Measurements from ENCODE around the gene COMMD8.

Gene COMMD8

DNA sequence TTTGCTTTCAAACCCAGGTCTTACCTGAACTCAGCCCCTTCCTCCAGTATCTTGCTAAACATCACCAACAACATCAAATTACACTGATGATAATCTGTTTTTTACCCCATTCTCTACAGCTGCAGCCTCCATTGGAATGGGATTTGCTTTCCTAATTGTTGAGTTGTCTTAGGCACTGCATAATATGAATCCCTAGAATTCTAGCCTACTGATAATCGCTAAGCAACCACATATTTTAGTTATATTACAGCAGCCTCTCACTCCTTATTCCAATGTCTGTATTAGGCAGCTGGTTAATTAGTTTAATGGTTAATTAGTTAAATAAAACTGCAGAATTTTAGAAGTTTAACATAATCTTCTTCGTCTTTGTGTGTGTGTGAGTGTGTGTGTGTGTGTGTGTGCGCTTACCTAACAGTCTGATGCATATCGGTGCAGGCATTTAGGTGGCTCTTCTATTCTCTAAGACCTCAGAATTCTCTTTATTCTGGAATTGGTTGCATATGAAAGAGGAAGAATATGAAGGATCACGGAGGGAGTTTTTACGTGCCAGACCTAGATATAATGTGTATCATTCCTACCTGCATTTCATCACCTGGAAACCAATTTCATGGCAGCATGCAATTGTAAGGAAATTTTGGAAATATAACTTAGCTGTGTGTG lies 5.3 kb upstream of the COMMD8 start:
- ChIA-PET CTCF (no interaction called here), POLR2A (no interaction called here)
- TF ChIP-seq ZNF384 (IDR thresholded peaks at IDR 0.05) (no peak), NFRKB (IDR thresholded peaks at IDR 0.05) (no peak), BHLHE40 (IDR thresholded peaks at IDR 0.05; ENCODE audit: borderline replicate concordance) (no peak), ELF4 (IDR thresholded peaks at IDR 0.05) (no peak), FOXM1 (IDR thresholded peaks at IDR 0.05; ENCODE audit: borderline replicate concordance) (no peak), SUZ12 (IDR thresholded peaks at IDR 0.05) (no peak)
- TF ChIP-seq, protein P1, sequence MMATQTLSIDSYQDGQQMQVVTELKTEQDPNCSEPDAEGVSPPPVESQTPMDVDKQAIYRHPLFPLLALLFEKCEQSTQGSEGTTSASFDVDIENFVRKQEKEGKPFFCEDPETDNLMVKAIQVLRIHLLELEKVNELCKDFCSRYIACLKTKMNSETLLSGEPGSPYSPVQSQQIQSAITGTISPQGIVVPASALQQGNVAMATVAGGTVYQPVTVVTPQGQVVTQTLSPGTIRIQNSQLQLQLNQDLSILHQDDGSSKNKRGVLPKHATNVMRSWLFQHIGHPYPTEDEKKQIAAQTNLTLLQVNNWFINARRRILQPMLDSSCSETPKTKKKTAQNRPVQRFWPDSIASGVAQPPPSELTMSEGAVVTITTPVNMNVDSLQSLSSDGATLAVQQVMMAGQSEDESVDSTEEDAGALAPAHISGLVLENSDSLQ (IDR thresholded peaks at IDR 0.05): no peak
- no peak for DNase-seq (ENCODE audit: extremely low spot score)

DNA sequence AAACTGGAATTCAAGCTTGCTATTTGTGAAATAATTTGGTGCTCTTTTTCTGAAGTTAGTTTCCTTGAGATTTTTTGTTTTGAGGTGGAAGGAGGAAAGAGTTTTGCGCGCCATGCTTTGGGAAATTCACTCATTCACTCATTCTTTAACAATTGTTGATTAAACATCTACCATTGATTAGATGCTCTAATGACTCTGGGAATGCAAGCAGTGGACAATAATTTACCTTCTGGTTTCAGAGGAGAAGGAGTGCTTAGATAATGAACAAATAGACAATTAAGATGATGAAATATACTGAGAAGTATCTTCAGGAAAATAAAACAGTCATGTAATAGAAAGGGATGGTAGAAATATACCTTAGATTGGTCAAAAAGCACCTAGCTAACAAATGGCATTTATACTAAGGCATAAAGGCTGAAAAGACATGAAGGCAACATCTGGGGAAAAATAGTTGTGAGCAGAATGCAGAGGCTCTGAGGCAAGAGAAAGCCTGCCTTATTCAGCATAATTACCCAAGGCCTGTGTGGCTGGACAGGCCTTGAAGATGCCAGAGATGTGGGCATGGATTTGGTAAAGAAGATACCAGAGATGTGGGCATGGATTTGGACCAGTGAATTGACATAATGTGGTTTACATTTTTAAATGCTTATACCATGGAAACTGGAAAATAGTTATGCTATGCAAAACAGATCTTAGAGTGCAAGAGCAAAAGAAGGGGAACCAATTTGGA lies 2.7 kb upstream of the COMMD8 start:
- TF ChIP-seq NFRKB (IDR thresholded peaks at IDR 0.05) (no peak), BHLHE40 (IDR thresholded peaks at IDR 0.05; ENCODE audit: borderline replicate concordance) (no peak), LEF1 (IDR thresholded peaks at IDR 0.05; ENCODE audit: borderline replicate concordance) (no peak), FOXM1 (IDR thresholded peaks at IDR 0.05; ENCODE audit: borderline replicate concordance) (no peak), ELF4 (IDR thresholded peaks at IDR 0.05) (no peak), ARNT (IDR thresholded peaks at IDR 0.05) (no peak), L3MBTL2 (conservative IDR thresholded peaks at IDR 0.05) (no peak), ZNF384 (IDR thresholded peaks at IDR 0.05) (no peak), SUZ12 (IDR thresholded peaks at IDR 0.05) (no peak), FOXK2 (IDR thresholded peaks at IDR 0.05) (no peak), HDGF (IDR thresholded peaks at IDR 0.05; ENCODE audit: borderline replicate concordance) (no peak), FOXA1 (IDR thresholded peaks at IDR 0.05) (no peak), CTBP1 (IDR thresholded peaks at IDR 0.05; ENCODE audit: borderline replicate concordance) (no peak), SP1 (IDR thresholded peaks at IDR 0.05) (no peak), TARDBP (IDR thresholded peaks at IDR 0.05) (no peak)
- TF ChIP-seq, protein P1 (IDR thresholded peaks at IDR 0.05): no peak
- CTCF ChIA-PET: no interaction called here
- POLR2A ChIA-PET: no interaction called here
- no peak for DNase-seq (ENCODE audit: extremely low spot score)

DNA sequence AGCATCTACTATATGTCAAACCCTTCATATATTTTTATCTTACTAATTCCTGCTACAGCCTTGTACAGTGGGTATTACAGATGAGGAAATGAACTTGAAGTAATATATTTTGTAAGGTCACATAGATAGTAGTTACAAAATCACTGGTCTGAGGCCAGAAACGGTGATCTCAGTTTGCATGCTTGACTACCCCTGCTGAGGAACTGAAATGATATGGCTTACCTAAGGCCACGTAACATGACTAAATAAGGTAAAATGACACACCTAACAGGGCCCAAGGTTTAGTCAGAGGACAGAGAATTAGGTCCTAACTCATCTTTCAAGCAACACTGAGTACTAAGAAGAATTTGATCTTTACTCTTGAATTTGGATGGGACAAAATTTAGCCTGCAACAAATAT lies 1.5 kb upstream of the COMMD8 start:
- ChIA-PET POLR2A (no interaction called here), CTCF (interaction anchor here (0.7 kb wide), 1 partner anchor 55 kb away, joined by 3 read pairs; no protein-coding TSS in a partner anchor)
- no peak for DNase-seq (ENCODE audit: extremely low spot score)
- TF ChIP-seq ELF4 (IDR thresholded peaks at IDR 0.05): no peak
- TF ChIP-seq SUZ12 (IDR thresholded peaks at IDR 0.05): no peak
- no peak for TF ChIP-seq TARDBP (IDR thresholded peaks at IDR 0.05)
- no peak for TF ChIP-seq CTBP1 (IDR thresholded peaks at IDR 0.05; ENCODE audit: borderline replicate concordance)

DNA sequence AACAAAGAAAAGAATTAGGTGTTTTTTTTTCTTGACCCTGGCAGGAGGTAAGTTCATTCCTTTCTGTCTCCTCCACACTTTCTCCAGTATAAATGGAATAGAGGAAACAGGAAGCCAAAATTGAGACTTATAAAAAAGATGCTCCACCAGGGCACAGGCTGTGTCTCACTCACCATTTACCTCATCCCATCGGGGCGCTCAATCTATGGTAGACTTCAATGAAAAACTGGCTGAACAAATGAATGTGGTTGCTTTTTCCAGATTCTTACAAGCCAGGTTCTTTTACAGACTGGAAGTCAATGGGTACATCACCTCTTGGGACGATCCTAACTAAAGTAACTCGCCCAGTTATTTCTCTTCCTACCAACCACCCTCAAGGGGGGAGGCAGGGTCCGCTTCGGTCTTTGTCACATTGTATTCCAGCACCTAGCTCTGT lies 685 bp downstream of the COMMD8 start:
- TF ChIP-seq ELF4 (IDR thresholded peaks at IDR 0.05): no peak
- TF ChIP-seq, protein P1 (IDR thresholded peaks at IDR 0.05): no peak
- no peak for TF ChIP-seq FOXA1 (IDR thresholded peaks at IDR 0.05)
- no peak for TF ChIP-seq HDGF (IDR thresholded peaks at IDR 0.05; ENCODE audit: borderline replicate concordance)
- no peak for TF ChIP-seq TARDBP (IDR thresholded peaks at IDR 0.05)
- no peak for TF ChIP-seq ARNT (IDR thresholded peaks at IDR 0.05)
- TF ChIP-seq L3MBTL2 (conservative IDR thresholded peaks at IDR 0.05): no peak
- no peak for TF ChIP-seq FOXM1 (IDR thresholded peaks at IDR 0.05; ENCODE audit: borderline replicate concordance)
- no peak for TF ChIP-seq SP1 (IDR thresholded peaks at IDR 0.05)
- TF ChIP-seq LEF1 (IDR thresholded peaks at IDR 0.05; ENCODE audit: borderline replicate concordance): no peak
- no peak for TF ChIP-seq ZNF384 (IDR thresholded peaks at IDR 0.05)
- TF ChIP-seq BHLHE40 (IDR thresholded peaks at IDR 0.05; ENCODE audit: borderline replicate concordance): no peak
- TF ChIP-seq NFRKB (IDR thresholded peaks at IDR 0.05): no peak
- POLR2A ChIA-PET: interaction anchor here (0.7 to 1.5 kb wide), 6 partner anchors 8 to 70 kb away, joined by 3 to 16 read pairs (median 6); partner anchors contain the start of gene ATP10D
- no peak for DNase-seq (ENCODE audit: extremely low spot score)
- CTCF ChIA-PET: interaction anchor here (1.2 kb wide), 1 partner anchor 105 kb away, joined by 3 read pairs; no protein-coding TSS in a partner anchor

DNA sequence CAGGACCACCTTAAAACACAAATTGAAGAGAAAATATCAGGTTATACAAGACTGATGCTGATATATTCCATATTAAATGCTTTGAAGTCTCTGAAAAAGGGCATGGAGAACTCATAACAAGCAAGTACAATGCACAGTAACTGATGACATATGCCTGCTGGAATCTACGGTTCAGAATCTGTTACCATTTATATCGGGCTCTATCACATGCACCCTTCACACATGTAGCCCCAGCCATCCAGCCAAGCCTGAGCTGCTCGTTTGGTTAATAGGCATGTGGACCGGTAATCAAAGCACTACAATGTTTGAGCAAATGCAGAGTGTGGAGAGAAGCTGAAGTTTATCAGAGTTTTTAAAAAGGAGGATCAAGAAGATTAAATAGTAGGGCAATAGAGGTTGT lies 11.8 kb downstream of the COMMD8 start:
- TF ChIP-seq SP1 (IDR thresholded peaks at IDR 0.05): no peak
- no peak for TF ChIP-seq ELF4 (IDR thresholded peaks at IDR 0.05)
- TF ChIP-seq NFRKB (IDR thresholded peaks at IDR 0.05): no peak
- TF ChIP-seq HDGF (IDR thresholded peaks at IDR 0.05; ENCODE audit: borderline replicate concordance): no peak
- TF ChIP-seq ARNT (IDR thresholded peaks at IDR 0.05): no peak
- TF ChIP-seq BHLHE40 (IDR thresholded peaks at IDR 0.05; ENCODE audit: borderline replicate concordance): no peak
- TF ChIP-seq LEF1 (IDR thresholded peaks at IDR 0.05; ENCODE audit: borderline replicate concordance): no peak
- TF ChIP-seq FOXM1 (IDR thresholded peaks at IDR 0.05; ENCODE audit: borderline replicate concordance): no peak
- no peak for TF ChIP-seq TARDBP (IDR thresholded peaks at IDR 0.05)
- TF ChIP-seq, protein P1 (IDR thresholded peaks at IDR 0.05): no peak
- TF ChIP-seq L3MBTL2 (conservative IDR thresholded peaks at IDR 0.05): no peak
- TF ChIP-seq ZNF384 (IDR thresholded peaks at IDR 0.05): no peak
- TF ChIP-seq FOXK2 (IDR thresholded peaks at IDR 0.05): no peak
- no peak for TF ChIP-seq SUZ12 (IDR thresholded peaks at IDR 0.05)
- no peak for TF ChIP-seq CTBP1 (IDR thresholded peaks at IDR 0.05; ENCODE audit: borderline replicate concordance)
- no peak for TF ChIP-seq FOXA1 (IDR thresholded peaks at IDR 0.05)
- ChIA-PET CTCF (no interaction called here), POLR2A (no interaction called here)
- DNase-seq (ENCODE audit: extremely low spot score): no peak
